GM12878 (cell line): ENCODE data around the gene SRC.

Experiments used
- BACH1 ChIP-seq: fragments of 450-650 bp; IDR thresholded peaks from 2 replicates; pipeline ENCODE4 v1.6.1; 2017; ENCODE audit warnings: mild to moderate bottlenecking, borderline replicate concordance
- EGR1 ChIP-seq, 2 experiments: IDR thresholded peaks; 1 replicate in 1 of 2; 2 replicates in 1 of 2; pipeline ENCODE4 v1.6.1; 2011 to 2012; ENCODE audit warnings: low read depth in 2 of 2, low read length in 2 of 2, borderline replicate concordance in 1 of 2, mild to moderate bottlenecking in 1 of 2, moderate library complexity in 1 of 2
- MXI1 ChIP-seq: fragments of 150-350 bp; IDR thresholded peaks from 2 replicates; pipeline ENCODE4 v1.6.1; 2011; ENCODE audit warnings: low read depth, mild to moderate bottlenecking, inconsistent platforms, low read length, improper control_type of control experiment
- POLR2A ChIP-seq: IDR thresholded peaks from 2 replicates; pipeline ENCODE4 v1.6.1; 2011; ENCODE audit warnings: low read depth, mild to moderate bottlenecking, low read length
- POLR2AphosphoS2 ChIP-seq: IDR thresholded peaks from 2 replicates; pipeline ENCODE4 v1.6.1; 2011; ENCODE audit warnings: low read depth, mild to moderate bottlenecking, low read length, improper control_type of control experiment, moderate library complexity
- POLR2AphosphoS5 ChIP-seq: IDR thresholded peaks from 2 replicates; pipeline ENCODE4 v1.6.1; 2011; ENCODE audit warnings: mild to moderate bottlenecking, low read length, inconsistent platforms
- SP1 ChIP-seq: IDR thresholded peaks from one replicate; pipeline ENCODE4 v1.6.1; 2011; ENCODE audit warnings: low read depth, low read length
- ZZZ3 ChIP-seq: IDR thresholded peaks from 2 replicates; pipeline ENCODE4 v1.6.1; 2011; ENCODE audit warnings: low read depth; ENCODE audit not compliant: control insufficient read depth, insufficient read length
- TF ChIP-seq, protein P1 (sequence below), 3 experiments: IDR thresholded peaks in 2 of 3; conservative IDR thresholded peaks in 1 of 3; 2 replicates each; pipeline ENCODE4 v1.5.1; 2011; ENCODE audit warnings: low read depth in 3 of 3, low read length in 3 of 3, mild to moderate bottlenecking in 3 of 3, control low read depth in 2 of 3, moderate library complexity in 2 of 3, inconsistent platforms in 1 of 3, mixed read lengths in 1 of 3; ENCODE audit not compliant: control insufficient read depth in 2 of 3, insufficient read depth in 1 of 3; ENCODE audit errors: extremely low read depth in 1 of 3
- TF ChIP-seq, protein P2 (sequence below): IDR thresholded peaks from 2 replicates; pipeline ENCODE4 v1.6.1; 2011; ENCODE audit warnings: low read depth, low read length, improper control_type of control experiment, borderline replicate concordance
- TF ChIP-seq, protein P3 (sequence below): IDR thresholded peaks from 2 replicates; pipeline ENCODE4 v1.6.1; 2012; ENCODE audit warnings: low read depth, low read length, improper control_type of control experiment
- TF ChIP-seq, protein P4 (sequence below): fragments of 450-650 bp; IDR thresholded peaks from 2 replicates; pipeline ENCODE4 v1.6.1; 2017; ENCODE audit warnings: mild to moderate bottlenecking, low read depth, inconsistent platforms; ENCODE audit not compliant: poor library complexity, severe bottlenecking
- TF ChIP-seq, protein P5 (sequence below): IDR thresholded peaks from 2 replicates; pipeline ENCODE4 v1.6.1; 2011; ENCODE audit warnings: low read depth, mild to moderate bottlenecking, low read length, moderate library complexity, borderline replicate concordance; ENCODE audit errors: extremely low read depth
- TF ChIP-seq, protein P6 (sequence below): IDR thresholded peaks from 2 replicates; pipeline ENCODE4 v1.6.1; 2012; ENCODE audit warnings: improper control_type of control experiment, low read depth, low read length; ENCODE audit not compliant: insufficient replicate concordance

DNA sequence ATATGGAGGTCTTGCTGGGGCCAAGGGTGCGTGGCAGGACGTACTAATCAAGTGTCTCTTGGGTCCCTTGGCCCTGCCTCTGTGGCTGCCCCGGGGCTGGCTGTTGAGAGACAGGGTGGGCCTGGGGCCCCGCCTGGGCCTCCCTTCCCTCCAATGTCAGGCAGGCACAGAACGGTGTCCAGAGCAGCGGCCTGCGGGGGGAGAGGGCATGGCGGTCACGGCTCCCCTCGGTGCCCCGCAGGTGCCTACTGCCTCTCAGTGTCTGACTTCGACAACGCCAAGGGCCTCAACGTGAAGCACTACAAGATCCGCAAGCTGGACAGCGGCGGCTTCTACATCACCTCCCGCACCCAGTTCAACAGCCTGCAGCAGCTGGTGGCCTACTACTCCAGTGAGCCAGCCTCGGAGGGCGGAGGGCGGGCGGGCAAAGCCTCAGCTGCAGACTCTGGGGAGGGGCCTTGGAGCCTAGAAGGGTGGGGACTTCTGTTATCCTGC, 50.0 kb downstream of the SRC start:
- TF ChIP-seq POLR2A (no peak), ZZZ3 (no peak), BACH1 (no peak), SP1 (no peak), EGR1 (IDR thresholded peaks at IDR 0.05; ENCODE audit: borderline replicate concordance in 1 of 2, low read depth in 2 of 2, low read length in 2 of 2) (no peak), MXI1 (no peak), POLR2AphosphoS5 (no peak), POLR2AphosphoS2 (no peak)
- TF ChIP-seq, protein P1, sequence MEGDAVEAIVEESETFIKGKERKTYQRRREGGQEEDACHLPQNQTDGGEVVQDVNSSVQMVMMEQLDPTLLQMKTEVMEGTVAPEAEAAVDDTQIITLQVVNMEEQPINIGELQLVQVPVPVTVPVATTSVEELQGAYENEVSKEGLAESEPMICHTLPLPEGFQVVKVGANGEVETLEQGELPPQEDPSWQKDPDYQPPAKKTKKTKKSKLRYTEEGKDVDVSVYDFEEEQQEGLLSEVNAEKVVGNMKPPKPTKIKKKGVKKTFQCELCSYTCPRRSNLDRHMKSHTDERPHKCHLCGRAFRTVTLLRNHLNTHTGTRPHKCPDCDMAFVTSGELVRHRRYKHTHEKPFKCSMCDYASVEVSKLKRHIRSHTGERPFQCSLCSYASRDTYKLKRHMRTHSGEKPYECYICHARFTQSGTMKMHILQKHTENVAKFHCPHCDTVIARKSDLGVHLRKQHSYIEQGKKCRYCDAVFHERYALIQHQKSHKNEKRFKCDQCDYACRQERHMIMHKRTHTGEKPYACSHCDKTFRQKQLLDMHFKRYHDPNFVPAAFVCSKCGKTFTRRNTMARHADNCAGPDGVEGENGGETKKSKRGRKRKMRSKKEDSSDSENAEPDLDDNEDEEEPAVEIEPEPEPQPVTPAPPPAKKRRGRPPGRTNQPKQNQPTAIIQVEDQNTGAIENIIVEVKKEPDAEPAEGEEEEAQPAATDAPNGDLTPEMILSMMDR (IDR thresholded peaks at IDR 0.05 in 2 of 3, conservative IDR thresholded peaks at IDR 0.05 in 1 of 3; ENCODE audit: control insufficient read depth in 2 of 3, extremely low read depth in 1 of 3, insufficient read depth in 1 of 3, low read depth in 3 of 3, low read length in 3 of 3) = no peak
- TF ChIP-seq, protein P2, sequence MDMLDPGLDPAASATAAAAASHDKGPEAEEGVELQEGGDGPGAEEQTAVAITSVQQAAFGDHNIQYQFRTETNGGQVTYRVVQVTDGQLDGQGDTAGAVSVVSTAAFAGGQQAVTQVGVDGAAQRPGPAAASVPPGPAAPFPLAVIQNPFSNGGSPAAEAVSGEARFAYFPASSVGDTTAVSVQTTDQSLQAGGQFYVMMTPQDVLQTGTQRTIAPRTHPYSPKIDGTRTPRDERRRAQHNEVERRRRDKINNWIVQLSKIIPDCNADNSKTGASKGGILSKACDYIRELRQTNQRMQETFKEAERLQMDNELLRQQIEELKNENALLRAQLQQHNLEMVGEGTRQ = no peak
- TF ChIP-seq, protein P3, sequence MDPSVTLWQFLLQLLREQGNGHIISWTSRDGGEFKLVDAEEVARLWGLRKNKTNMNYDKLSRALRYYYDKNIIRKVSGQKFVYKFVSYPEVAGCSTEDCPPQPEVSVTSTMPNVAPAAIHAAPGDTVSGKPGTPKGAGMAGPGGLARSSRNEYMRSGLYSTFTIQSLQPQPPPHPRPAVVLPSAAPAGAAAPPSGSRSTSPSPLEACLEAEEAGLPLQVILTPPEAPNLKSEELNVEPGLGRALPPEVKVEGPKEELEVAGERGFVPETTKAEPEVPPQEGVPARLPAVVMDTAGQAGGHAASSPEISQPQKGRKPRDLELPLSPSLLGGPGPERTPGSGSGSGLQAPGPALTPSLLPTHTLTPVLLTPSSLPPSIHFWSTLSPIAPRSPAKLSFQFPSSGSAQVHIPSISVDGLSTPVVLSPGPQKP = no peak
- TF ChIP-seq, protein P4, sequence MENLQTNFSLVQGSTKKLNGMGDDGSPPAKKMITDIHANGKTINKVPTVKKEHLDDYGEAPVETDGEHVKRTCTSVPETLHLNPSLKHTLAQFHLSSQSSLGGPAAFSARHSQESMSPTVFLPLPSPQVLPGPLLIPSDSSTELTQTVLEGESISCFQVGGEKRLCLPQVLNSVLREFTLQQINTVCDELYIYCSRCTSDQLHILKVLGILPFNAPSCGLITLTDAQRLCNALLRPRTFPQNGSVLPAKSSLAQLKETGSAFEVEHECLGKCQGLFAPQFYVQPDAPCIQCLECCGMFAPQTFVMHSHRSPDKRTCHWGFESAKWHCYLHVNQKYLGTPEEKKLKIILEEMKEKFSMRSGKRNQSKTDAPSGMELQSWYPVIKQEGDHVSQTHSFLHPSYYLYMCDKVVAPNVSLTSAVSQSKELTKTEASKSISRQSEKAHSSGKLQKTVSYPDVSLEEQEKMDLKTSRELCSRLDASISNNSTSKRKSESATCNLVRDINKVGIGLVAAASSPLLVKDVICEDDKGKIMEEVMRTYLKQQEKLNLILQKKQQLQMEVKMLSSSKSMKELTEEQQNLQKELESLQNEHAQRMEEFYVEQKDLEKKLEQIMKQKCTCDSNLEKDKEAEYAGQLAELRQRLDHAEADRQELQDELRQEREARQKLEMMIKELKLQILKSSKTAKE = no peak
- TF ChIP-seq, protein P5, sequence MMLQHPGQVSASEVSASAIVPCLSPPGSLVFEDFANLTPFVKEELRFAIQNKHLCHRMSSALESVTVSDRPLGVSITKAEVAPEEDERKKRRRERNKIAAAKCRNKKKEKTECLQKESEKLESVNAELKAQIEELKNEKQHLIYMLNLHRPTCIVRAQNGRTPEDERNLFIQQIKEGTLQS = no peak
- TF ChIP-seq, protein P6, sequence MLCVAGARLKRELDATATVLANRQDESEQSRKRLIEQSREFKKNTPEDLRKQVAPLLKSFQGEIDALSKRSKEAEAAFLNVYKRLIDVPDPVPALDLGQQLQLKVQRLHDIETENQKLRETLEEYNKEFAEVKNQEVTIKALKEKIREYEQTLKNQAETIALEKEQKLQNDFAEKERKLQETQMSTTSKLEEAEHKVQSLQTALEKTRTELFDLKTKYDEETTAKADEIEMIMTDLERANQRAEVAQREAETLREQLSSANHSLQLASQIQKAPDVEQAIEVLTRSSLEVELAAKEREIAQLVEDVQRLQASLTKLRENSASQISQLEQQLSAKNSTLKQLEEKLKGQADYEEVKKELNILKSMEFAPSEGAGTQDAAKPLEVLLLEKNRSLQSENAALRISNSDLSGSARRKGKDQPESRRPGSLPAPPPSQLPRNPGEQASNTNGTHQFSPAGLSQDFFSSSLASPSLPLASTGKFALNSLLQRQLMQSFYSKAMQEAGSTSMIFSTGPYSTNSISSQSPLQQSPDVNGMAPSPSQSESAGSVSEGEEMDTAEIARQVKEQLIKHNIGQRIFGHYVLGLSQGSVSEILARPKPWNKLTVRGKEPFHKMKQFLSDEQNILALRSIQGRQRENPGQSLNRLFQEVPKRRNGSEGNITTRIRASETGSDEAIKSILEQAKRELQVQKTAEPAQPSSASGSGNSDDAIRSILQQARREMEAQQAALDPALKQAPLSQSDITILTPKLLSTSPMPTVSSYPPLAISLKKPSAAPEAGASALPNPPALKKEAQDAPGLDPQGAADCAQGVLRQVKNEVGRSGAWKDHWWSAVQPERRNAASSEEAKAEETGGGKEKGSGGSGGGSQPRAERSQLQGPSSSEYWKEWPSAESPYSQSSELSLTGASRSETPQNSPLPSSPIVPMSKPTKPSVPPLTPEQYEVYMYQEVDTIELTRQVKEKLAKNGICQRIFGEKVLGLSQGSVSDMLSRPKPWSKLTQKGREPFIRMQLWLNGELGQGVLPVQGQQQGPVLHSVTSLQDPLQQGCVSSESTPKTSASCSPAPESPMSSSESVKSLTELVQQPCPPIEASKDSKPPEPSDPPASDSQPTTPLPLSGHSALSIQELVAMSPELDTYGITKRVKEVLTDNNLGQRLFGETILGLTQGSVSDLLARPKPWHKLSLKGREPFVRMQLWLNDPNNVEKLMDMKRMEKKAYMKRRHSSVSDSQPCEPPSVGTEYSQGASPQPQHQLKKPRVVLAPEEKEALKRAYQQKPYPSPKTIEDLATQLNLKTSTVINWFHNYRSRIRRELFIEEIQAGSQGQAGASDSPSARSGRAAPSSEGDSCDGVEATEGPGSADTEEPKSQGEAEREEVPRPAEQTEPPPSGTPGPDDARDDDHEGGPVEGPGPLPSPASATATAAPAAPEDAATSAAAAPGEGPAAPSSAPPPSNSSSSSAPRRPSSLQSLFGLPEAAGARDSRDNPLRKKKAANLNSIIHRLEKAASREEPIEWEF = no peak
